ENCODE results near the gene RIC8B.

GRCh38 chr12:106767206-106767605 is 7.3 kb upstream of the RIC8B start:
- no peak for TF ChIP-seq CTCF (conservative IDR thresholded peaks at IDR 0.05; ENCODE audit: low read length)
- TF ChIP-seq EZH2phosphoT487 (IDR thresholded peaks at IDR 0.05; ENCODE audit: borderline replicate concordance): no peak
